ENCODE data around the gene SLC29A3.

- TF ChIP-seq CTCF (IDR thresholded peaks at IDR 0.05) (peak; percentile 78), EZH2phosphoT487 (IDR thresholded peaks at IDR 0.05) (no peak)
Observed at GRCh38 chr10:71285180-71285545, 33.9 kb upstream of the SLC29A3 start.

All from neural progenitor cell (in vitro differentiated cells).